Osteoblast (primary cell): Measurements from ENCODE around the gene CD8B. TPM values are rescaled to one million over a fixed set of nuclear protein-coding genes. Genes with fewer than 3 reads are reported as not detected.
"Not testable (repeated sequence)": the region's sequence is repeated elsewhere in the genome, so short reads cannot be mapped to it uniquely, and the experiment has no call there.

Source experiments
- DNase-seq: peaks from one replicate; pipeline ENCODE4 v3.0.0; 2011; ENCODE audit warnings: low spot score, mixed read lengths; ENCODE audit not compliant: insufficient read length; ENCODE audit errors: missing footprints
- H2AFZ ChIP-seq: 2 replicates; pipeline ENCODE4 v1.6.0; 2011; ENCODE audit warnings: mild to moderate bottlenecking, low read length
- H3K27ac ChIP-seq: 2 replicates; pipeline ENCODE4 v1.5.1; 2011; ENCODE audit warnings: mild to moderate bottlenecking, low read depth, low read length, moderate library complexity
- H3K27me3 ChIP-seq: 2 replicates; pipeline ENCODE4 v1.6.0; 2012; ENCODE audit warnings: mild to moderate bottlenecking, control low read depth, inconsistent platforms, low read length, moderate library complexity; ENCODE audit not compliant: insufficient read depth
- H3K36me3 ChIP-seq: 2 replicates; pipeline ENCODE4 v1.5.1; 2011; ENCODE audit warnings: mild to moderate bottlenecking, low read length, control low read depth, moderate library complexity; ENCODE audit not compliant: insufficient read depth
- H3K4me1 ChIP-seq: 2 replicates; pipeline ENCODE4 v1.5.1; 2011; ENCODE audit warnings: mild to moderate bottlenecking, low read length, control low read depth, moderate library complexity; ENCODE audit not compliant: insufficient read depth
- H3K4me2 ChIP-seq: 2 replicates; pipeline ENCODE4 v1.6.0; 2011; ENCODE audit warnings: mild to moderate bottlenecking, low read length; ENCODE audit not compliant: insufficient read depth
- H3K4me3 ChIP-seq: fragments of 200-600 bp; sonication (generic); 3 replicates; pipeline ENCODE4 v1.5.1; 2012; ENCODE audit warnings: mild to moderate bottlenecking, low read length, inconsistent platforms; ENCODE audit not compliant: insufficient read depth
- H3K79me2 ChIP-seq: 2 replicates; pipeline ENCODE4 v1.6.0; 2012; ENCODE audit warnings: mild to moderate bottlenecking, low read length, control low read depth, inconsistent platforms; ENCODE audit not compliant: insufficient read depth
- H3K9me3 ChIP-seq: 2 replicates; pipeline ENCODE4 v1.5.1; 2011; ENCODE audit warnings: low read depth, low read length, control low read depth
- H4K20me1 ChIP-seq: 2 replicates; pipeline ENCODE4 v1.6.0; 2012; ENCODE audit warnings: mild to moderate bottlenecking, low read length, control low read depth; ENCODE audit not compliant: insufficient read depth
- total RNA-seq: library from RNA; depleted of rRNA; stranded (reverse); fragments of >200 nt; gene quantifications from 2 replicates; pipeline ENCODE4 v1.2.3, GENCODE V29; 2012

Gene CD8B
- not detected in 2 replicates for total RNA-seq

- not testable (repeated sequence) for H3K27me3 ChIP-seq, H4K20me1 ChIP-seq, H3K27ac ChIP-seq, H2AFZ ChIP-seq, H3K9me3 ChIP-seq, H3K79me2 ChIP-seq, H3K4me3 ChIP-seq, H3K4me2 ChIP-seq, H3K4me1 ChIP-seq, H3K36me3 ChIP-seq, DNase-seq
Measured at GRCh38 chr2:86861628-86862379, at the start of gene CD8B. TSS of gene CD8B (minus strand) at chr2:86861886. CDS start at chr2:86861865, 21 bp downstream.

- H3K4me2 ChIP-seq, H3K79me2 ChIP-seq, H3K4me3 ChIP-seq, H2AFZ ChIP-seq, H3K9me3 ChIP-seq, DNase-seq, H3K27me3 ChIP-seq, H3K27ac ChIP-seq, H3K4me1 ChIP-seq, H4K20me1 ChIP-seq, H3K36me3 ChIP-seq: not testable (repeated sequence)
Measured at GRCh38 chr2:86905868-86906267, 44.2 kb upstream of the CD8B start.

GRCh38 chr2:86900687-86901086 is 39.0 kb upstream of the CD8B start:
- not testable (repeated sequence) for H3K27me3 ChIP-seq, H3K27ac ChIP-seq, H3K9me3 ChIP-seq, H3K4me1 ChIP-seq, H3K79me2 ChIP-seq, H3K36me3 ChIP-seq, H3K4me3 ChIP-seq, H3K4me2 ChIP-seq, DNase-seq, H2AFZ ChIP-seq, H4K20me1 ChIP-seq

- H3K4me2 ChIP-seq, H3K36me3 ChIP-seq, H3K4me3 ChIP-seq, H3K27me3 ChIP-seq, H3K4me1 ChIP-seq, H3K27ac ChIP-seq, DNase-seq, H3K79me2 ChIP-seq, H2AFZ ChIP-seq, H3K9me3 ChIP-seq, H4K20me1 ChIP-seq: not testable (repeated sequence)
Measured at GRCh38 chr2:86886026-86886425, 24.3 kb upstream of the CD8B start.

- not testable (repeated sequence) for H3K9me3 ChIP-seq, H3K27ac ChIP-seq, H2AFZ ChIP-seq, DNase-seq, H3K4me2 ChIP-seq, H3K36me3 ChIP-seq, H3K27me3 ChIP-seq, H3K79me2 ChIP-seq, H4K20me1 ChIP-seq, H3K4me1 ChIP-seq, H3K4me3 ChIP-seq
Measured at GRCh38 chr2:86882865-86883264, 21.2 kb upstream of the CD8B start.

GRCh38 chr2:86882118-86882665 is 20.5 kb upstream of the CD8B start:
- H3K27ac ChIP-seq = not testable (repeated sequence)

GRCh38 chr2:86878986-86879385 is 17.3 kb upstream of the CD8B start:
- not testable (repeated sequence) for H3K27ac ChIP-seq, H2AFZ ChIP-seq, DNase-seq, H3K36me3 ChIP-seq, H3K4me2 ChIP-seq, H4K20me1 ChIP-seq, H3K4me1 ChIP-seq, H3K9me3 ChIP-seq, H3K79me2 ChIP-seq, H3K4me3 ChIP-seq, H3K27me3 ChIP-seq

More at GRCh38 chr2:86882118-86882665, 20.5 kb upstream of the CD8B start:
- H2AFZ ChIP-seq, H3K36me3 ChIP-seq, H4K20me1 ChIP-seq, H3K4me2 ChIP-seq, H3K79me2 ChIP-seq, H3K4me3 ChIP-seq, H3K4me1 ChIP-seq, DNase-seq, H3K9me3 ChIP-seq, H3K27me3 ChIP-seq: not testable (repeated sequence)

GRCh38 chr2:86870941-86871340 is 9.3 kb upstream of the CD8B start:
- not testable (repeated sequence) for DNase-seq, H3K9me3 ChIP-seq, H3K4me3 ChIP-seq, H3K27me3 ChIP-seq, H3K79me2 ChIP-seq, H3K36me3 ChIP-seq, H4K20me1 ChIP-seq, H3K27ac ChIP-seq, H3K4me2 ChIP-seq, H2AFZ ChIP-seq, H3K4me1 ChIP-seq

GRCh38 chr2:86868895-86869468 is 7.3 kb upstream of the CD8B start:
- DNase-seq, H3K4me3 ChIP-seq, H2AFZ ChIP-seq, H3K4me1 ChIP-seq, H4K20me1 ChIP-seq, H3K4me2 ChIP-seq, H3K36me3 ChIP-seq, H3K27ac ChIP-seq, H3K27me3 ChIP-seq, H3K9me3 ChIP-seq, H3K79me2 ChIP-seq: not testable (repeated sequence)
